Amniotic epithelial cell (primary cell): Measurements from ENCODE around the gene C1QTNF12.
A peak's percentile ranks its signal among the peaks of the same experiment; 100 is the strongest.

Source experiments
- DNase-seq: peaks from one replicate; pipeline ENCODE4 v3.0.0-alpha.2; 2010; ENCODE audit warnings: low read depth

Gene C1QTNF12

GRCh38 chr1:1213345-1214265 is 32.9 kb downstream of the C1QTNF12 start, which contains the start of gene TNFRSF4:
TNFRSF4 (minus strand) TSS chr1:1214153; CDS start chr1:1214127, 26 bp downstream.
- DNase-seq, result no peak

GRCh38 chr1:1212780-1213344 is 33.7 kb downstream of the C1QTNF12 start:
- DNase-seq, result no peak

- DNase-seq, result no peak
Observed at GRCh38 chr1:1211541-1212441, 34.7 kb downstream of the C1QTNF12 start.

- no peak for DNase-seq
Observed at GRCh38 chr1:1210726-1211540, 35.6 kb downstream of the C1QTNF12 start.

GRCh38 chr1:1208713-1209433 is 37.6 kb downstream of the C1QTNF12 start:
- DNase-seq, result peak; percentile 47

GRCh38 chr1:1207571-1207892 is 39.0 kb downstream of the C1QTNF12 start:
- no peak for DNase-seq

GRCh38 chr1:1206966-1207531 is 39.5 kb downstream of the C1QTNF12 start:
- no peak for DNase-seq

GRCh38 chr1:1206376-1206965 is 40.1 kb downstream of the C1QTNF12 start, which contains the start of gene TNFRSF18:
TNFRSF18 (minus strand) TSS chr1:1206592; CDS start chr1:1206571, 21 bp downstream.
- no peak for DNase-seq

- no peak for DNase-seq
Observed at GRCh38 chr1:1205769-1206375, 40.6 kb downstream of the C1QTNF12 start.

- DNase-seq, result no peak
Observed at GRCh38 chr1:1204998-1205768, 41.3 kb downstream of the C1QTNF12 start.

GRCh38 chr1:1204425-1204920 is 42.0 kb downstream of the C1QTNF12 start:
- no peak for DNase-seq

GRCh38 chr1:1203561-1204424 is 42.7 kb downstream of the C1QTNF12 start:
- no peak for DNase-seq

- no peak for DNase-seq
Observed at GRCh38 chr1:1202831-1203560, 43.5 kb downstream of the C1QTNF12 start.

GRCh38 chr1:1200876-1201810 is 45.4 kb downstream of the C1QTNF12 start:
- DNase-seq, result peak; percentile 75

GRCh38 chr1:1199961-1200875 is 46.3 kb downstream of the C1QTNF12 start:
- no peak for DNase-seq
